Measurements from ENCODE around the gene SLCO2A1. TPM values are rescaled to one million over a fixed set of nuclear protein-coding genes. Genes with fewer than 3 reads are reported as not detected.

Gene SLCO2A1
- polyA plus RNA-seq, 1 experiment: 5.4 TPM

DNA sequence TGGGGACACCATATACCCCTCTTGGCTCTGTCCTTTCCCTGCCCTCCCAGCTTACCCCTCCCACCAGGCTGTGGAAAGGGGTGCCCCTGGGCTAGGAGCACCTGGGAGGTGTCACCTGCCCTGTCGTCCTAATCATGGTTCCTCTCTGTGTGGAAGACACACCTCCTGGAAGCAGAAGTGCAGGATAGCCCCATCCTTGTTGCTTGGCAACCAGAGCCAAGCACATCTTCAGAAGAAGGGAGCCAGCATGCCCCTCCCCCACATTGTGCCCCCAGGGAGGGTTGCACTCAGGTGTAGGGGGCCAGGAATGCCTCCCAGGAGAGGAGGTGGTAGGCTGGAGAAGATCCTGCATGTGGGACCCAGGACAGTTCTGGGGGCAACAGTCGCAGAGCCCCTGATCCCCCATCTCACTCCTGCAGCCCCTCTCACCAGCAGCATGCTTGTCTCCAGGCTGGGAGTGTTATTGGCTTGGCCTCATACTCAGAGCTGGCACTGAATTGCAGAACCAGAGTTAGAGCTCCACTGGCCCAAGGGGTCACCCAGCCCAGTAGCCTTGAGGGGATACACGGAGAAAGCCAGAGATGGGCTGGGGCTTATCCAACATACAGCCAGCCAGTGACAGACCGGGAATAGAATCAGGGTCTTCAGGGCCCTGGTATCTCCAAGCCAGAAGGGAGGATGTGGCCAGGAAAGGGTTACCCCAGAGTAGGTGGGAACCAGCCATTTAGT, 142.5 kb downstream of the SLCO2A1 start:
- DNase-seq (ENCODE audit: low read depth): no peak
- ChIA-PET POLR2A (no interaction called here), CTCF (no interaction called here)
- H3K36me3 ChIP-seq (ENCODE audit: control insufficient read depth, insufficient read depth, low read length): no peaks in the 10 kb centered on the region
- TF ChIP-seq CTCF (IDR thresholded peaks at IDR 0.05; ENCODE audit: insufficient read depth, low read depth, low read length): no peak
- H3K27me3 ChIP-seq (ENCODE audit: control insufficient read depth, insufficient read depth, low read length): peaks cover 17% of the 10 kb centered on the region
- no peak overlapping the region for H3K4me3 ChIP-seq (ENCODE audit: low read depth, low read length)

DNA sequence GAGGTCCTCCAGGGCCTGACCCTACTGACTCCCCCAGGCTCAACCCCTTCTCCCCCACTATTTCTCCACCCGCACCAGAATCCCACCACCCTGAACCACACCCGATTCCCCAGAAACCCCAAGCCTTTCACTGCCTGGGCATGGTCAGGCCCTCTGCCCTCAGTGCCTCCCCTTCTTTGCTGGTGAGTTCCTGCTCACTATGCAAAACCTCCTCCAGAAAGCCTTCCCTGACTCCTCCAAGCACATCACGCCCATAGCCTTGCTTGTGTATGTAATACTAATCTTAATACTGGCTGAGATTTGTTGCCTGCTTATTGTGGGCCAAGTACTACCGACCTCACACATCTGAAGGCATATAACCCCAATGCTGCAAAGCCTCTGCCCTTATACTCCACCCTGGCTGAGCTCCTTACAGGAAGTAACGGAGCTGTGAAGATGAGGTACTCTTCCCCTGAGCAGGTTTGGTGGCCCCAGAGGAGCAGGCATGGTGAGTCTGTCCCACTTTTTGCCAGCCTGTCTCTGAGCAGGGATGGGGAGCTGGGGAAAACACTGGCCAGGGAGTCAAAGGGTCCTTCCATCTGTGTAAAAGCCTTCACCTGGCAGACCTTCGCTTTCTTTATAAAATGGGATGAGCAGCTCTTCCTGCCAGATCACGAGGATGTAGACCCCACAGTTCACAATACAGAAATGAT, 143.5 kb downstream of the SLCO2A1 start:
- peaks cover 10% of the 10 kb centered on the region for H3K27me3 ChIP-seq (ENCODE audit: control insufficient read depth, insufficient read depth, low read length)
- no peak for DNase-seq (ENCODE audit: low read depth)
- H3K36me3 ChIP-seq (ENCODE audit: control insufficient read depth, insufficient read depth, low read length): no peaks in the 10 kb centered on the region
- CTCF ChIA-PET: no interaction called here
- TF ChIP-seq CTCF (IDR thresholded peaks at IDR 0.05; ENCODE audit: insufficient read depth, low read depth, low read length): no peak
- no peak overlapping the region for H3K4me3 ChIP-seq (ENCODE audit: low read depth, low read length)
- POLR2A ChIA-PET: no interaction called here

DNA sequence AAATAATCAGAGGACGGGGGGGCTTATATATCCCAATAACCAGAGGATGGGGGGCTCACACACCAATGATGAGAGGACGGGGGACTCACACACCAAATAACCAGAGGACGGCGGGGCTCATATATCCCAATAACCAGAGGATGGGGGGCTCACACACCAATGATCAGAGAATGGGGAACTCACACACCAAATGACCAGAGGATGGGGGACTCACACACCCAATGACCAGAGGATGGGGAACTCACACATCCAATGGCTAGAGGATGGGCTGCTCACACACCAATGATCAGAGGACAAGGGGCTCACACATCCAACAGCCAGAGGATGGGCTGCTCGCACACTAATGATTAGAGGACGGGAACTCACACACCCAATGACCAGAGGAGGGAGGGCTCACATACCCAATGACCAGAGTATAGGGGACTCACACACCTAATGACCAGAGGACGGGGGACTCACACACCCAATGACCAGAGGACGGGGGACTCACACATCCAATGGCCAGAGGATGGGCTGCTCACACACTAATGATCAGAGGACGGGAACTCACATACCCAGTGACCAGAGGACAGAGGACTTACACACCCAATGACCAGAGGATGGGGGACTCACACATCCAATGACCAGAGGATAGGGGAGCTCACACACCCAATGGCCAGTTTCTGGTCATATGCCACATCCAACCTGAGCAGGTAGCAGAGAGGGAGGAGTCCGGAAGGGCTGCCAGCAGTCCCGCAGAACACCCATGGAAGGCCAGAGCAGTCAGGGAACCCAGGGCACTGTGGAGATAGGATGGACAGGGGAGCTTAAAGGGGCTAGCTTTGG, 144.6 kb downstream of the SLCO2A1 start:
- CTCF ChIA-PET: interaction anchor here (1.1 kb wide), 1 partner anchor 20 kb away, joined by 3 read pairs; no protein-coding TSS in a partner anchor

DNA sequence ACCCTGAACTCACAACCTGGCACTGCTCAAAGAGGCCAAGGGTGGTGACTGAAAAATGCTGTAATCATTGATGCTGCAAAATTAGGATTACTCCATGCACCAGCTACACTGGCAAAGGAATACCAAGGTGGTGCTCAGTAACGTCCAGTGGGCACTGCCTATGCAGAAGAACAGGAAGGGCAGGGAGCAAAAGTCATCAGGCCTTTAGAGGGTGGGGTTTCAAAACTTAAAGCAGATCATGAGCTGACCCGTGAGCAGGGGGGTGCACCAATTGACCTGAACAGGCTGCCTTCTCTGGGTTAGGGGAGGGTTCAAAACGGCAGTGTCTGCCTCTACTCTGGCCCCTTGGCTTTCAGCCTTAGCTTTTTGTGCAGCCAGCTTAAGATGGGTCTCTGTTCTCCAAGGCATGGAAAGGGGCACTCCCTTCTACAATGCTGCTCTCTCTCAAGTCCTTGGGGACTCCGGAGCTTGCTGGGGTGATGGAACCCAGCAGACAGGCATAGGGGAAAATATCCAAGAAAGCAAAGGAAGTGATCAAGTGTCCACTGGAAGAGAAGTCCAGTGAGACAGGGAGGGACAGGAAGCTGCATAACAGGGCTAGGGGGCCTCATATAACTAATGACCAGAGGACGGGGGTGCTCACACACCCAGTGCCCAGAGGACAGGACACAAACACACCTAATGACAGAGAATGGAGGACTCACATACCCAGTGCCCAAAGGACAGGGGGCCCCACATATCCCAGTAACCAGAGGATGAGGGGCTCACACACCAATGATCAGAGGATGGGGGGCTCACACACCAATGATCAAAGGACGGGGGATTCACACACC, 145.5 kb downstream of the SLCO2A1 start:
- H3K27me3 ChIP-seq (ENCODE audit: control insufficient read depth, insufficient read depth, low read length): peaks cover 8% of the 10 kb centered on the region
- POLR2A ChIA-PET: no interaction called here
- no peak overlapping the region for H3K4me3 ChIP-seq (ENCODE audit: low read depth, low read length)
- no peak for TF ChIP-seq CTCF (IDR thresholded peaks at IDR 0.05; ENCODE audit: insufficient read depth, low read depth, low read length)
- no peaks in the 10 kb centered on the region for H3K36me3 ChIP-seq (ENCODE audit: control insufficient read depth, insufficient read depth, low read length)
- CTCF ChIA-PET: interaction anchor here (1.1 to 1.4 kb wide), 2 partner anchors 13 to 19 kb away, joined by 3 read pairs; no protein-coding TSS in a partner anchor
- DNase-seq (ENCODE audit: low read depth): no peak

More for the DNA sequence above, 144.6 kb downstream of the SLCO2A1 start:
- POLR2A ChIA-PET: no interaction called here
- no peak overlapping the region for H3K4me3 ChIP-seq (ENCODE audit: low read depth, low read length)
- DNase-seq (ENCODE audit: low read depth): no peak
- peaks cover 8% of the 10 kb centered on the region for H3K27me3 ChIP-seq (ENCODE audit: control insufficient read depth, insufficient read depth, low read length)
- no peaks in the 10 kb centered on the region for H3K36me3 ChIP-seq (ENCODE audit: control insufficient read depth, insufficient read depth, low read length)
- no peak for TF ChIP-seq CTCF (IDR thresholded peaks at IDR 0.05; ENCODE audit: insufficient read depth, low read depth, low read length)
